Skeletal muscle tissue (tissue), 4 donors: ENCODE measurements around the gene MEGF11. TPM values are rescaled to one million over a fixed set of nuclear protein-coding genes. Genes with fewer than 3 reads are reported as not detected.

Source experiments
- H3K27ac ChIP-seq: one replicate; pipeline ENCODE4 v1.7.0; 2013; ENCODE audit warnings: mild to moderate bottlenecking, low read depth, low read length, inconsistent platforms
- H3K27me3 ChIP-seq, 3 donors: one replicate each; pipeline ENCODE4 v1.7.0; 2013; ENCODE audit warnings: low read length in 3 of 3; ENCODE audit not compliant: control insufficient read depth in 3 of 3, insufficient read depth in 3 of 3
- H3K36me3 ChIP-seq, 3 donors: one replicate each; pipeline ENCODE4 v1.7.0; 2013; ENCODE audit warnings: low read length in 3 of 3; ENCODE audit not compliant: control insufficient read depth in 3 of 3, insufficient read depth in 3 of 3
- H3K4me1 ChIP-seq, 3 donors: one replicate each; pipeline ENCODE4 v1.7.0; 2013; ENCODE audit warnings: low read length in 3 of 3, mild to moderate bottlenecking in 3 of 3; ENCODE audit not compliant: control insufficient read depth in 3 of 3, insufficient read depth in 3 of 3
- H3K4me3 ChIP-seq, 3 donors: one replicate each; pipeline ENCODE4 v1.7.0; 2013; ENCODE audit warnings: low read length in 3 of 3
- H3K9ac ChIP-seq, 3 donors: one replicate each; pipeline ENCODE4 v1.7.0; 2013; ENCODE audit warnings: low read length in 3 of 3, mild to moderate bottlenecking in 3 of 3, moderate library complexity in 2 of 3, low read depth in 1 of 3
- H3K9me3 ChIP-seq, 3 donors: one replicate each; pipeline ENCODE4 v1.7.0; 2013; ENCODE audit warnings: low read length in 3 of 3; ENCODE audit not compliant: control insufficient read depth in 3 of 3
- total RNA-seq: library from RNA; depleted of rRNA; stranded (reverse); fragments of >200 nt; gene quantifications from one replicate; pipeline ENCODE4 v1.2.3, GENCODE V29; 2014
- donor health status: Osteomylitis.

The MEGF11 gene
- 0.52 TPM for total RNA-seq

GRCh38 chr15:66253418-66254088 lies at the start of gene MEGF11:
MEGF11 (minus strand) TSS chr15:66253750; CDS start chr15:66128403, 125,347 bp downstream.
- Histone ChIP-seq H3K9ac (peak within 1 kb of the TSS in 2 of 3 donors; percentile 32 to 50), H3K27ac (no peak within 1 kb of the TSS), H3K4me3 (peak within 1 kb of the TSS; percentile 70 to 73 (median 72)), H3K4me1 (peaks cover 12 to 22% (median 18%) of the 10 kb centered on the region in 3 donors), H3K27me3 (peaks cover 54 to 70% (median 69%) of the 10 kb centered on the region in 3 donors), H3K9me3 (no peaks in the 10 kb centered on the region), H3K36me3 (no peaks in the 10 kb centered on the region)

GRCh38 chr15:66302489-66303278 lies 49.1 kb upstream of the MEGF11 start:
- H3K9me3 ChIP-seq, result no peaks in the 10 kb centered on the region
- H3K36me3 ChIP-seq, result peaks cover 6 to 22% (median 21%) of the 10 kb centered on the region in 3 donors
- H3K27me3 ChIP-seq, result no peaks in the 10 kb centered on the region
- H3K4me1 ChIP-seq, result no peaks in the 10 kb centered on the region
- no peak overlapping the region for H3K27ac ChIP-seq
- H3K9ac ChIP-seq, result no peak overlapping the region
- H3K4me3 ChIP-seq, result no peak overlapping the region

GRCh38 chr15:66298803-66299251 lies 45.3 kb upstream of the MEGF11 start:
- H3K9ac ChIP-seq, result peak overlapping the region in 1 of 3 donors; percentile 7
- H3K36me3 ChIP-seq, result peaks cover 3 to 19% (median 16%) of the 10 kb centered on the region in 3 donors

GRCh38 chr15:66296186-66296585 lies 42.6 kb upstream of the MEGF11 start:
- H3K4me1 ChIP-seq, result peaks cover 12 to 18% (median 18%) of the 10 kb centered on the region in 3 donors
- H3K9me3 ChIP-seq, result no peaks in the 10 kb centered on the region
- H3K9ac ChIP-seq, result no peak overlapping the region
- H3K36me3 ChIP-seq, result peaks cover 3 to 13% (median 9%) of the 10 kb centered on the region in 3 donors
- no peaks in the 10 kb centered on the region for H3K27me3 ChIP-seq
- no peak overlapping the region for H3K27ac ChIP-seq
- H3K4me3 ChIP-seq, result no peak overlapping the region

More at GRCh38 chr15:66298803-66299251, 45.3 kb upstream of the MEGF11 start:
- Histone ChIP-seq H3K4me1 (peaks cover 8 to 12% (median 12%) of the 10 kb centered on the region in 3 donors), H3K27ac (no peak overlapping the region), H3K9me3 (no peaks in the 10 kb centered on the region), H3K27me3 (no peaks in the 10 kb centered on the region), H3K4me3 (no peak overlapping the region)

GRCh38 chr15:66294932-66295235 lies 41.3 kb upstream of the MEGF11 start:
- peak overlapping the region; percentile 83 for H3K27ac ChIP-seq
- peaks cover 0 to 6% (median 4%) of the 10 kb centered on the region in 3 donors for H3K36me3 ChIP-seq
- no peaks in the 10 kb centered on the region for H3K27me3 ChIP-seq
- H3K9me3 ChIP-seq, result no peaks in the 10 kb centered on the region
- H3K4me1 ChIP-seq, result peaks cover 12 to 18% (median 18%) of the 10 kb centered on the region in 3 donors
- H3K9ac ChIP-seq, result peak overlapping the region; percentile 86 to 96 (median 90)
- H3K4me3 ChIP-seq, result peak overlapping the region in 2 of 3 donors; percentile 73 to 82

- H3K27ac ChIP-seq, result peak overlapping the region; percentile 83
- H3K27me3 ChIP-seq, result no peaks in the 10 kb centered on the region
- H3K9ac ChIP-seq, result peak overlapping the region; percentile 86 to 96 (median 90)
- H3K36me3 ChIP-seq, result peaks cover 0 to 6% (median 4%) of the 10 kb centered on the region in 3 donors
- H3K4me1 ChIP-seq, result peaks cover 12 to 18% (median 18%) of the 10 kb centered on the region in 3 donors
- no peaks in the 10 kb centered on the region for H3K9me3 ChIP-seq
- peak overlapping the region; percentile 73 to 82 (median 79) for H3K4me3 ChIP-seq
Measured at GRCh38 chr15:66294157-66294931, 40.8 kb upstream of the MEGF11 start.

GRCh38 chr15:66293419-66294156 lies 40.0 kb upstream of the MEGF11 start, which contains the start of gene DIS3L:
DIS3L (plus strand) TSS chr15:66293568; CDS start chr15:66293597, 29 bp downstream.
- peaks cover 0 to 4% (median 1%) of the 10 kb centered on the region in 3 donors for H3K36me3 ChIP-seq
- peak within 1 kb of the TSS; percentile 90 to 96 (median 92) for H3K9ac ChIP-seq
- H3K4me1 ChIP-seq, result peaks cover 12 to 18% (median 18%) of the 10 kb centered on the region in 3 donors
- H3K27me3 ChIP-seq, result no peaks in the 10 kb centered on the region
- H3K4me3 ChIP-seq, result peak within 1 kb of the TSS; percentile 79 to 86 (median 82)
- peak within 1 kb of the TSS; percentile 83 for H3K27ac ChIP-seq
- H3K9me3 ChIP-seq, result no peaks in the 10 kb centered on the region

GRCh38 chr15:66292571-66293418 lies 39.2 kb upstream of the MEGF11 start:
- Histone ChIP-seq H3K4me3 (peak overlapping the region; percentile 79 to 86 (median 82)), H3K27ac (peak overlapping the region; percentile 70)

More at GRCh38 chr15:66292571-66293418, 39.2 kb upstream of the MEGF11 start:
- Histone ChIP-seq H3K36me3 (peaks cover 0 to 2% (median 0%) of the 10 kb centered on the region in 3 donors), H3K9me3 (no peaks in the 10 kb centered on the region), H3K9ac (peak overlapping the region; percentile 83 to 96 (median 92)), H3K4me1 (peaks cover 12 to 18% (median 18%) of the 10 kb centered on the region in 3 donors), H3K27me3 (no peaks in the 10 kb centered on the region)
